ENCODE results near the gene RHOD.

- no peak for TF ChIP-seq CTCF (optimal IDR thresholded peaks at IDR 0.05 in 1 of 3, IDR thresholded peaks at IDR 0.05 in 1 of 3, conservative IDR thresholded peaks at IDR 0.05 in 1 of 3; ENCODE audit: extremely low read depth in 1 of 3, insufficient read depth in 2 of 3, low read length in 3 of 3)
- TF ChIP-seq EZH2 (IDR thresholded peaks at IDR 0.05; ENCODE audit: low read length): no peak
Measured at GRCh38 chr11:67014343-67014742, 42.3 kb upstream of the RHOD start.

Measured in keratinocyte (primary cell).